GM12872 (cell line): Measurements from ENCODE around the gene SLC8A3.

Experiments used
- CTCF ChIP-seq: IDR thresholded peaks from 3 replicates; pipeline ENCODE4 v1.5.1; 2011; ENCODE audit warnings: low read depth, mild to moderate bottlenecking, low read length, moderate library complexity; ENCODE audit not compliant: insufficient read depth

Gene SLC8A3

GRCh38 chr14:70013271-70013873 lies 175.4 kb downstream of the SLC8A3 start:
- TF ChIP-seq CTCF: peak; percentile 91

GRCh38 chr14:70011708-70012107 lies 177.0 kb downstream of the SLC8A3 start:
- no peak for TF ChIP-seq CTCF

GRCh38 chr14:70011098-70011497 lies 177.7 kb downstream of the SLC8A3 start:
- no peak for TF ChIP-seq CTCF

DNA sequence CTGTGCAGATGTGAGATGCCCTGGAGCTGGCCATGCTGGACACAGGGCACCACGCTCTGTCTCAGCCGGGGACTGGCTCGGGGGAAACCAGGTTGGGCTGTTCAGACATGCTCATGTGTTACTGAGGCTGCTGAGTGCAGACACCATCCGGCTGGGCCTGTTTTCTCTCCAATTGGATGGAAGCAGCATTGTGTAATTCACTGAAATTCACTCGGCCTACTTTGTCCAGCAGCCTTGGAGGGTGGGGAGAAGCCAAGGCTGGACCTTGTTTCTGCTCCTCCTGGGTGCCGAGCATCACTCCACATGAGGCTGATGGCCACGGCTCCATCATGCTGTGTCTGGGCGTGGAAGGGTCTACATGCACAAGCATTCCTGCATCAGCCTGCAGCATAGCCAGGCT lies 178.8 kb downstream of the SLC8A3 start:
- TF ChIP-seq CTCF: no peak

DNA sequence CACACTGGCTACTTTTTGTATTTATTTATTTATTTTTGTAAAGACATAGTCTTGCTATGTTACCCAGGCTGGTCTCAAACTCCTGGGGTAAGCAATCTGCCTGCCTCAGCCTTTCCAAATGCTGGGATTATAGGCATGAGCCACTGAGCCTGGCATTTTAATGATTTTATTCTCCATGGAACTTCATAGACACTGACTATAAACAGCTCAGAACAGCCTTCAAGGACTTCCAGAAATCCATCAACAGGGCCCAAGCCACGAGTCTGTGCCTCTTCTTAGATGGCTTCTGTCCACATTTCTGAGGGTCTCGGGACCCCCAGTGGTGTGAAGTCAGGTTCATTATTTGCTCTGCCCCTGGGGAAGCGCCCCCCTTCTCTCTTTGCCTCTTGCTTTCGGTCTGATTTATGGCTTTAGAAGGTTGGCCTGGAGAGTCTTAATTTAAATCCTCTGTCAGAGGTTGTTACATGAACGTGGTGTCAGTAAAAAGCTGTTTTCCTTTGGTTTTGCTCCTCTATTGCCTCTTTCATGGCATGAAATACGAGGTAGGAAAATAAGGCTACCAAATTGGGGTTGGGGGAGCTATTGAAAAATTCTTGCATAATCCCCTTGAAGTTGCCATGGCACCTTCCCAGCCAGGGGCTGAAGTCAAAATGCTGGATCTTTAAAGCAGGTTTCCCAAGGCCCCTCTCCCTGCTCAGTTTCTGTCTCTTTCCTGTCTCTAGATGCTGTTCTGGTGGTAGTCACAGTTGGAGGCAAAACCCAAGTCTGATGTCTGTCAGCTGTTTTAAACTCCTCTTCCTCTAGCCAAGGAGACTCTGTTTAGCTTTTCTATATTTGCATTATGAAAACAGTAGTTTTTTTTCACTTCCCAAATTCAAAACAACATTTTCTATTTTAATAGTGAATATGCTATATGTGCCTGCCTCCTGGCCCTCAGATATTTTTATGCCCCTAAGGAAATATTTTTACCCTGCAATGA lies 180.2 kb downstream of the SLC8A3 start:
- no peak for TF ChIP-seq CTCF

DNA sequence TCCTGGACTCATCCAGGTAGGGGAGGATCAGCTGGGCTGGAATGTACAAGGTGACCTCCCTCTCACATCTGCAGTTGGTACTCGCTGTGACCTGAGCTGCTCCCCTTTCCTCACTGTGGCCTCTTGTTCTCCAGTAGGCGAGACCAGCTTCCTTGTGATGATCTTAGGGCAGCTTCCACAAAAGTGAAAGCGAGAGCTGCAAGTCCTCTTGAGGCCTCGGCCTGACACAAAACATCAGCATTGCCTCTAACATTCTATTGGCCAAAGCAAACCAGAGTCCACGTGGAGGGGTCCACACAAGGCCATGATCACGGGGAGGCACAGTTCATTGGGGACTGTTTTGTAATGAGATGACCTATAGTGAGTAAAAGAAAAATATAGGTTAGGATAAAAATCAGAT lies 182.1 kb downstream of the SLC8A3 start:
- no peak for TF ChIP-seq CTCF

DNA sequence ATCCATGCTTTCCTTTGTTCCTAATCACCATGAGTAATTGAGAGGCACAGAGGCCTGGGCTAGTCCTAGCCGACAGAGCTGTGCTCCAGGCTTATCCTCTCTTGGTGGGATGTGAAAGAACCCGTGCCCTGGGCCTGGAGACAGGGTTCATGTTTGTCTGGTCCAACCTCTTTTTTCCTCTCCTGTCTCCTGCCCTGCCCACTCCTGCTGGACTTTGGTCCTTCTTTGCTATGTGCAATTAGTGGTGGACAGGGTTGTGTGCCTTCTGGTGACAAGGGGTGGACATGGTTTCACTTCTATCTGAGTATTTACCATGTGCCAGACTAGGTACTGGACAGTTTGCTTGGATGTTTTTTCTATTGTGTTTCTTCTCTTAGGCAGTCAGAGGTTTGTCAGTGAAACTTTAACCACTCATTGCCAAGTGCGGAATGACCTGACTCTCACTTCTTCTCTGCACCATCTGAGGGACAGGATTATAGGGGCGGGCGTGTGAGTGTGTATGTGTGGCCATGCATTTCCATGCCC lies 183.4 kb downstream of the SLC8A3 start:
- no peak for TF ChIP-seq CTCF
